ENCODE measurements around the gene INTS3.
A peak's percentile ranks its signal among the peaks of the same experiment; 100 is the strongest.

Gene INTS3

GRCh38 chr1:153696741-153697140 is 31.1 kb upstream of the INTS3 start:
- TF ChIP-seq, protein P1, sequence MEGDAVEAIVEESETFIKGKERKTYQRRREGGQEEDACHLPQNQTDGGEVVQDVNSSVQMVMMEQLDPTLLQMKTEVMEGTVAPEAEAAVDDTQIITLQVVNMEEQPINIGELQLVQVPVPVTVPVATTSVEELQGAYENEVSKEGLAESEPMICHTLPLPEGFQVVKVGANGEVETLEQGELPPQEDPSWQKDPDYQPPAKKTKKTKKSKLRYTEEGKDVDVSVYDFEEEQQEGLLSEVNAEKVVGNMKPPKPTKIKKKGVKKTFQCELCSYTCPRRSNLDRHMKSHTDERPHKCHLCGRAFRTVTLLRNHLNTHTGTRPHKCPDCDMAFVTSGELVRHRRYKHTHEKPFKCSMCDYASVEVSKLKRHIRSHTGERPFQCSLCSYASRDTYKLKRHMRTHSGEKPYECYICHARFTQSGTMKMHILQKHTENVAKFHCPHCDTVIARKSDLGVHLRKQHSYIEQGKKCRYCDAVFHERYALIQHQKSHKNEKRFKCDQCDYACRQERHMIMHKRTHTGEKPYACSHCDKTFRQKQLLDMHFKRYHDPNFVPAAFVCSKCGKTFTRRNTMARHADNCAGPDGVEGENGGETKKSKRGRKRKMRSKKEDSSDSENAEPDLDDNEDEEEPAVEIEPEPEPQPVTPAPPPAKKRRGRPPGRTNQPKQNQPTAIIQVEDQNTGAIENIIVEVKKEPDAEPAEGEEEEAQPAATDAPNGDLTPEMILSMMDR (IDR thresholded peaks at IDR 0.05; ENCODE audit: low read depth, low read length), result no peak
- in situ Hi-C loops (cut with HindIII; ENCODE audit: low sequenced_read_pairs), result no loop called here
- no peak overlapping the region for H3K4me3 ChIP-seq (ENCODE audit: low read depth, low read length)
- no peak for DNase-seq (ENCODE audit: low read depth, low spot score)

- no peak overlapping the region for H3K4me3 ChIP-seq (ENCODE audit: low read depth, low read length)
- no peak for DNase-seq (ENCODE audit: low read depth, low spot score)
- in situ Hi-C loops (cut with HindIII; ENCODE audit: low sequenced_read_pairs), result no loop called here
- TF ChIP-seq, protein P1 (IDR thresholded peaks at IDR 0.05; ENCODE audit: low read depth, low read length), result no peak
Observed at GRCh38 chr1:153697191-153698019, 30.4 kb upstream of the INTS3 start.

- in situ Hi-C loops (cut with HindIII; ENCODE audit: low sequenced_read_pairs), result no loop called here
- no peak overlapping the region for H3K4me3 ChIP-seq (ENCODE audit: low read depth, low read length)
- TF ChIP-seq, protein P1 (IDR thresholded peaks at IDR 0.05; ENCODE audit: low read depth, low read length), result no peak
- DNase-seq (ENCODE audit: low read depth, low spot score), result peak; percentile 16
Observed at GRCh38 chr1:153698020-153698922, 29.6 kb upstream of the INTS3 start.

GRCh38 chr1:153698923-153699714 is 28.7 kb upstream of the INTS3 start:
- TF ChIP-seq, protein P1 (IDR thresholded peaks at IDR 0.05; ENCODE audit: low read depth, low read length), result no peak
- DNase-seq (ENCODE audit: low read depth, low spot score), result no peak

DNA sequence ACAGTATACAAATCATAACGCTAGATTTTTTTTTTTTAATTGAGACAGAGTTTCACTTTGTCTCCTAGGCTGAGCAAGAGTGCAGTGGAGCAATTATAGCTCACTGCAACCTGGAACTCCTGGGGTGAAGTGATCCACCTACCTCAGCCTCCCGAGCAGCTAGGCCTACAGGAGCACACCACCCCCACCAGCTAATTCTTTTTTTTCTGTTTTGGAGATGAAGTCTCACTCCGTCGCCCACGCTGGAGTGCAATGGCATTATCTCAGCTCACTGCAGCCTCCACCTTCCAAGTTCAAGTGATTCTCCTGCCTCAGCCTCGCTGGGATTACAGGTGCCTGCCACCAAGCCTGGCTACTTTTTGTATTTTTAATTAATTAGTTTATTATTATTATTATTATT is 28.1 kb upstream of the INTS3 start:
- TF ChIP-seq, protein P1 (IDR thresholded peaks at IDR 0.05; ENCODE audit: low read depth, low read length), result no peak
- H3K4me3 ChIP-seq (ENCODE audit: low read depth, low read length), result no peak overlapping the region
- DNase-seq (ENCODE audit: low read depth, low spot score), result no peak
- in situ Hi-C loops (cut with HindIII; ENCODE audit: low sequenced_read_pairs), result no loop called here

More at GRCh38 chr1:153698923-153699714, 28.7 kb upstream of the INTS3 start:
- in situ Hi-C loops (cut with HindIII; ENCODE audit: low sequenced_read_pairs), result no loop called here
- no peak overlapping the region for H3K4me3 ChIP-seq (ENCODE audit: low read depth, low read length)

GRCh38 chr1:153705484-153705883 is 22.4 kb upstream of the INTS3 start:
- in situ Hi-C loops (cut with HindIII; ENCODE audit: low sequenced_read_pairs), result no loop called here
- no peak for DNase-seq (ENCODE audit: low read depth, low spot score)
- H3K4me3 ChIP-seq (ENCODE audit: low read depth, low read length), result no peak overlapping the region
- TF ChIP-seq, protein P1 (IDR thresholded peaks at IDR 0.05; ENCODE audit: low read depth, low read length), result no peak

Measured in astrocyte of the spinal cord (primary cell).